Measurements from ENCODE around the gene RPL32. TPM values are rescaled to one million over a fixed set of nuclear protein-coding genes. Genes with fewer than 3 reads are reported as not detected.

RPL32 gene
- polyA plus RNA-seq, 1 donor from 2014 or later: 1,160 TPM

DNA sequence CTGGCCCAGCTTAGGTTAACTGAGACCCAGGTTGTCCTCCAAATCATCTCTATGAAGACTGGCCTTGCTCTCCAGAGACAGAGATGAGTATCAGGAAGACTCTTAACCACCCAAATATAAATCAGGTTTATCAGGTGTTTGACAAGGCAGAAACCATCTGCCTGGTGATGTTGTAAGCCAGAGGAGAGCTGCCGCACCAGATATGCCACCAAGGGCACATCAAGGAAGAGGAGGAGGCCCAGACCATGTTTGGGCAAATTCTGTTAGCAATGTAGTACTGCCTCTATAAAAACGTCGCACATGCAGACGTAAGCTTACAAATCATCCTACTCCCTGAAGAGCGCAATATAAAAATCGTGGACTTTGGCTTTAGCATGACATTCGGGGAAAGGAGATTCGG is 21.0 kb upstream of the RPL32 start:
- no peaks in the 10 kb centered on the region for H3K36me3 ChIP-seq (ENCODE audit: insufficient read depth, low read length)
- no peak overlapping the region for H2AFZ ChIP-seq (ENCODE audit: low read depth, low read length)
- H3K9me3 ChIP-seq (ENCODE audit: low read length): no peaks in the 10 kb centered on the region
- H3K4me2 ChIP-seq (ENCODE audit: low read length): no peak overlapping the region
- H3F3A ChIP-seq (ENCODE audit: insufficient read depth, low read length, poor library complexity, severe bottlenecking): no peaks in the 10 kb centered on the region
- no peaks in the 10 kb centered on the region for H3K27me3 ChIP-seq (ENCODE audit: insufficient read depth, low read depth, low read length)
- H3K4me3 ChIP-seq (ENCODE audit: low read length): no peak overlapping the region
- H3K79me2 ChIP-seq (replicated peaks; ENCODE audit: insufficient read depth, low read length): no peaks in the 10 kb centered on the region
- no peaks in the 10 kb centered on the region for H4K20me1 ChIP-seq (ENCODE audit: insufficient read depth)
- H3K27ac ChIP-seq (ENCODE audit: low read length): no peak overlapping the region
- no peak overlapping the region for H3K9ac ChIP-seq (ENCODE audit: low read length)
- H3K9me2 ChIP-seq (ENCODE audit: insufficient read depth, low read length): no peaks in the 10 kb centered on the region
- TF ChIP-seq MXI1 (conservative IDR thresholded peaks at IDR 0.05; ENCODE audit: poor library complexity, severe bottlenecking): no peak
- TF ChIP-seq, protein P1, sequence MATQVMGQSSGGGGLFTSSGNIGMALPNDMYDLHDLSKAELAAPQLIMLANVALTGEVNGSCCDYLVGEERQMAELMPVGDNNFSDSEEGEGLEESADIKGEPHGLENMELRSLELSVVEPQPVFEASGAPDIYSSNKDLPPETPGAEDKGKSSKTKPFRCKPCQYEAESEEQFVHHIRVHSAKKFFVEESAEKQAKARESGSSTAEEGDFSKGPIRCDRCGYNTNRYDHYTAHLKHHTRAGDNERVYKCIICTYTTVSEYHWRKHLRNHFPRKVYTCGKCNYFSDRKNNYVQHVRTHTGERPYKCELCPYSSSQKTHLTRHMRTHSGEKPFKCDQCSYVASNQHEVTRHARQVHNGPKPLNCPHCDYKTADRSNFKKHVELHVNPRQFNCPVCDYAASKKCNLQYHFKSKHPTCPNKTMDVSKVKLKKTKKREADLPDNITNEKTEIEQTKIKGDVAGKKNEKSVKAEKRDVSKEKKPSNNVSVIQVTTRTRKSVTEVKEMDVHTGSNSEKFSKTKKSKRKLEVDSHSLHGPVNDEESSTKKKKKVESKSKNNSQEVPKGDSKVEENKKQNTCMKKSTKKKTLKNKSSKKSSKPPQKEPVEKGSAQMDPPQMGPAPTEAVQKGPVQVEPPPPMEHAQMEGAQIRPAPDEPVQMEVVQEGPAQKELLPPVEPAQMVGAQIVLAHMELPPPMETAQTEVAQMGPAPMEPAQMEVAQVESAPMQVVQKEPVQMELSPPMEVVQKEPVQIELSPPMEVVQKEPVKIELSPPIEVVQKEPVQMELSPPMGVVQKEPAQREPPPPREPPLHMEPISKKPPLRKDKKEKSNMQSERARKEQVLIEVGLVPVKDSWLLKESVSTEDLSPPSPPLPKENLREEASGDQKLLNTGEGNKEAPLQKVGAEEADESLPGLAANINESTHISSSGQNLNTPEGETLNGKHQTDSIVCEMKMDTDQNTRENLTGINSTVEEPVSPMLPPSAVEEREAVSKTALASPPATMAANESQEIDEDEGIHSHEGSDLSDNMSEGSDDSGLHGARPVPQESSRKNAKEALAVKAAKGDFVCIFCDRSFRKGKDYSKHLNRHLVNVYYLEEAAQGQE (IDR thresholded peaks at IDR 0.05; ENCODE audit: borderline replicate concordance): no peak
- no peak for TF ChIP-seq SMC3 (conservative IDR thresholded peaks at IDR 0.05; ENCODE audit: poor library complexity)
- TF ChIP-seq RAD21 (conservative IDR thresholded peaks at IDR 0.05): no peak
- TF ChIP-seq, protein P2, sequence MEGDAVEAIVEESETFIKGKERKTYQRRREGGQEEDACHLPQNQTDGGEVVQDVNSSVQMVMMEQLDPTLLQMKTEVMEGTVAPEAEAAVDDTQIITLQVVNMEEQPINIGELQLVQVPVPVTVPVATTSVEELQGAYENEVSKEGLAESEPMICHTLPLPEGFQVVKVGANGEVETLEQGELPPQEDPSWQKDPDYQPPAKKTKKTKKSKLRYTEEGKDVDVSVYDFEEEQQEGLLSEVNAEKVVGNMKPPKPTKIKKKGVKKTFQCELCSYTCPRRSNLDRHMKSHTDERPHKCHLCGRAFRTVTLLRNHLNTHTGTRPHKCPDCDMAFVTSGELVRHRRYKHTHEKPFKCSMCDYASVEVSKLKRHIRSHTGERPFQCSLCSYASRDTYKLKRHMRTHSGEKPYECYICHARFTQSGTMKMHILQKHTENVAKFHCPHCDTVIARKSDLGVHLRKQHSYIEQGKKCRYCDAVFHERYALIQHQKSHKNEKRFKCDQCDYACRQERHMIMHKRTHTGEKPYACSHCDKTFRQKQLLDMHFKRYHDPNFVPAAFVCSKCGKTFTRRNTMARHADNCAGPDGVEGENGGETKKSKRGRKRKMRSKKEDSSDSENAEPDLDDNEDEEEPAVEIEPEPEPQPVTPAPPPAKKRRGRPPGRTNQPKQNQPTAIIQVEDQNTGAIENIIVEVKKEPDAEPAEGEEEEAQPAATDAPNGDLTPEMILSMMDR (IDR thresholded peaks at IDR 0.05; ENCODE audit: poor library complexity, severe bottlenecking): no peak
- no peak for TF ChIP-seq POLR2AphosphoS5 (IDR thresholded peaks at IDR 0.05)
- TF ChIP-seq TAF1 (IDR thresholded peaks at IDR 0.05; ENCODE audit: low read depth): no peak
- no peak for TF ChIP-seq EP300 (conservative IDR thresholded peaks at IDR 0.05; ENCODE audit: poor library complexity, severe bottlenecking)
- no peak for TF ChIP-seq EZH2 (IDR thresholded peaks at IDR 0.05; ENCODE audit: borderline replicate concordance, insufficient read depth, low read length, poor library complexity, severe bottlenecking)

DNA sequence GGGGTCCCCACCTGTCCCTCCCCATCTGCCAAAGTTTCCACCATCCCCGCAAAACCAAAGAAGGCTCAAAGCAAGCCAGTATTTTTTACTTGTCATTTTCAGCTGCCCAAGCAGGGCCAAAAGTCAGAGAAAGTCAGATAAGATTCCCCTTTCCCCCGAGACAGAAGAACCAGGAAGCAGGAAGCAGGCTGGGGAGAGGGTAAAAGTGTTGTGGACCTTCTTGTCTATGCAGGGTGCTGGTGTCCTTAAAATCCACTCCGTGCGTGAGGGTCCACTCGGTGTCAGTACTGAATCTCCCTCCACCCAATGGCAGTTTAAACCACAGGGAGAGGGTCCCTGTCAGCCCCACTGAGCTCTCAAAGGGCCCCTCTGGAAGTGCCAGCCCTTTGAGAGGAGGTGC is 20.2 kb upstream of the RPL32 start:
- TF ChIP-seq MXI1 (conservative IDR thresholded peaks at IDR 0.05; ENCODE audit: poor library complexity, severe bottlenecking): no peak
- TF ChIP-seq POLR2AphosphoS5 (IDR thresholded peaks at IDR 0.05): no peak
- TF ChIP-seq RAD21 (conservative IDR thresholded peaks at IDR 0.05): no peak
- TF ChIP-seq, protein P1 (IDR thresholded peaks at IDR 0.05; ENCODE audit: borderline replicate concordance): no peak
- no peak for TF ChIP-seq TAF1 (IDR thresholded peaks at IDR 0.05; ENCODE audit: low read depth)
- TF ChIP-seq, protein P2 (IDR thresholded peaks at IDR 0.05; ENCODE audit: poor library complexity, severe bottlenecking): no peak
- TF ChIP-seq EP300 (conservative IDR thresholded peaks at IDR 0.05; ENCODE audit: poor library complexity, severe bottlenecking): no peak
- no peak for TF ChIP-seq SMC3 (conservative IDR thresholded peaks at IDR 0.05; ENCODE audit: poor library complexity)
- no peaks in the 10 kb centered on the region for H3F3A ChIP-seq (ENCODE audit: insufficient read depth, low read length, poor library complexity, severe bottlenecking)
- no peaks in the 10 kb centered on the region for H3K79me2 ChIP-seq (replicated peaks; ENCODE audit: insufficient read depth, low read length)
- no peak overlapping the region for H2AFZ ChIP-seq (ENCODE audit: low read depth, low read length)
- no peak overlapping the region for H3K4me2 ChIP-seq (ENCODE audit: low read length)
- no peak overlapping the region for H3K27ac ChIP-seq (ENCODE audit: low read length)
- H3K9me3 ChIP-seq (ENCODE audit: low read length): no peaks in the 10 kb centered on the region
- H3K36me3 ChIP-seq (ENCODE audit: insufficient read depth, low read length): no peaks in the 10 kb centered on the region
- no peaks in the 10 kb centered on the region for H4K20me1 ChIP-seq (ENCODE audit: insufficient read depth)
- no peak overlapping the region for H3K9ac ChIP-seq (ENCODE audit: low read length)
- H3K9me2 ChIP-seq (ENCODE audit: insufficient read depth, low read length): no peaks in the 10 kb centered on the region
- no peak overlapping the region for H3K4me3 ChIP-seq (ENCODE audit: low read length)
- H3K27me3 ChIP-seq (ENCODE audit: insufficient read depth, low read depth, low read length): no peaks in the 10 kb centered on the region
